GM21723 (cell line): ENCODE data around the gene CCDC141.

ENCODE experiments used
- ATAC-seq: cut with Tn5 transposase; IDR thresholded peaks from one replicate; pipeline ENCODE4 v1.9.1; 2021; ENCODE audit warnings: mild to moderate bottlenecking, moderate library complexity; ENCODE audit not compliant: unreplicated experiment

CCDC141 gene

GRCh38 chr2:178877874-178878273 lies 172.1 kb downstream of the CCDC141 start:
- ATAC-seq, result no peak

- ATAC-seq, result no peak
Observed at GRCh38 chr2:178874529-178875240, 175.3 kb downstream of the CCDC141 start.

GRCh38 chr2:178873912-178874311 lies 176.0 kb downstream of the CCDC141 start:
- no peak for ATAC-seq

GRCh38 chr2:178871536-178871935 lies 178.4 kb downstream of the CCDC141 start:
- no peak for ATAC-seq

GRCh38 chr2:178870703-178871102 lies 179.2 kb downstream of the CCDC141 start:
- no peak for ATAC-seq

- ATAC-seq, result no peak
Observed at GRCh38 chr2:178865999-178866398, 183.9 kb downstream of the CCDC141 start.

GRCh38 chr2:178865146-178865936 lies 184.6 kb downstream of the CCDC141 start:
- ATAC-seq, result no peak

- no peak for ATAC-seq
Observed at GRCh38 chr2:178863856-178864620, 185.9 kb downstream of the CCDC141 start.

- ATAC-seq, result no peak
Observed at GRCh38 chr2:178863130-178863855, 186.6 kb downstream of the CCDC141 start.

- no peak for ATAC-seq
Observed at GRCh38 chr2:178860551-178860950, 189.4 kb downstream of the CCDC141 start.

GRCh38 chr2:178859730-178860129 lies 190.2 kb downstream of the CCDC141 start:
- no peak for ATAC-seq

- no peak for ATAC-seq
Observed at GRCh38 chr2:178858896-178859625, 190.9 kb downstream of the CCDC141 start.

GRCh38 chr2:178855151-178855550 lies 194.8 kb downstream of the CCDC141 start:
- ATAC-seq, result no peak

GRCh38 chr2:178848335-178848734 lies 201.6 kb downstream of the CCDC141 start:
- ATAC-seq, result no peak

- ATAC-seq, result no peak
Observed at GRCh38 chr2:178846458-178846802, 203.5 kb downstream of the CCDC141 start.

GRCh38 chr2:178845566-178846457 lies 204.1 kb downstream of the CCDC141 start:
- ATAC-seq, result no peak

GRCh38 chr2:178844701-178845100 lies 205.2 kb downstream of the CCDC141 start:
- no peak for ATAC-seq

- ATAC-seq, result no peak
Observed at GRCh38 chr2:178844269-178844668, 205.7 kb downstream of the CCDC141 start.

- ATAC-seq, result no peak
Observed at GRCh38 chr2:178843697-178844096, 206.2 kb downstream of the CCDC141 start.
